ENCODE data around the gene MRPL10. TPM values are rescaled to one million over a fixed set of nuclear protein-coding genes. Genes with fewer than 3 reads are reported as not detected.

The MRPL10 gene
- total and polyA plus RNA-seq, 2 donors from 2014 or later, result 38.3 to 52.2 TPM

DNA sequence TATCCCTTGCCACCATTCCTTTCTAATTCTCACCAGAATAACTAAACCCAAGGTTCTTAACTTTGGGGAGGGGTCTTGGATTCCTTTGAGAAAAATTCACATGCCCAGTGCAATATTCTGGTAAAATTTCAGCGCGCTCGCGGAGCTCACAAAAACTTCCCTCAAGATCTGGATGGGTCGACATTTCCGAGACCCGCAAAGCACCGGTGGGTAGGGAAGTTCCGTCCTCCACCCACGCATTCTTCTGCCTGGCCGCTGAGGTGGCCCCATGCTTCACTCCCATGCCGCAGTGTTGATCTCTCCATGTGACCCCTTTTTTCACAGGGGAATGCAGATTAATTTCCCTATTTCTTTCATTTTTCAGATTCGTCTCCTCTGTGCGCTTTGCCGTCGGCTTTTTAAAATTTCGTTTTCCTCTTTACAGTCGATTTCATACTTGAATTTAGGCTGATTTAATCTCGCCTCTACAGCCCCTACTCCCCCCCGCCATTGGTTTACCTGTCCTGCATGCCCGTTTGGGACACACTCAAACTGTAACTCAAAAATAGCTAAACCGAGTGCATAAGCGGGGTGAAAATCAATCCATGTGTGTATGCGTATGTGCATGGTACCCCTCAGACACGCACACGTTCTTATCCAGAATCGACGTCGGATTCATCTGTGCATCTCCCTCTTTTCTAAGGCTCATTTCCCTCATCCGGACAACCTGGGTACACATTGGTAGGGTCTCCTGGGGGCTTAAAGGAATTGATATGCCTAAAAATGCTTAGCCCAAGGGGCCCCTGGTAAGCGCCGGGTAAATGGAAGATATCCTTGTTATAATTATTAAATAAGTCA is 21.0 kb upstream of the MRPL10 start:
- no peak overlapping the region for H3K27ac ChIP-seq (ENCODE audit: low read depth in 2 of 2, low read length in 2 of 2)
- no peak overlapping the region for H3K9ac ChIP-seq (ENCODE audit: low read length in 3 of 3)
- H3K4me1 ChIP-seq (ENCODE audit: control insufficient read depth in 2 of 3, insufficient read depth in 2 of 3, low read depth in 1 of 3, low read length in 3 of 3), result peaks cover 0 to 10% (median 3%) of the 10 kb centered on the region in 3 donors
- H3K4me3 ChIP-seq (ENCODE audit: low read length in 3 of 3), result no peak overlapping the region
- peak in 1 of 5 donors; percentile 41 for DNase-seq
- H3K9me3 ChIP-seq (ENCODE audit: control insufficient read depth in 2 of 3, insufficient read depth in 1 of 3, low read length in 3 of 3), result no peaks in the 10 kb centered on the region
- H3K27me3 ChIP-seq (ENCODE audit: control insufficient read depth, insufficient read depth, low read length), result peaks cover 43% of the 10 kb centered on the region
- H3K36me3 ChIP-seq (ENCODE audit: control insufficient read depth in 2 of 3, insufficient read depth in 3 of 3, low read length in 3 of 3), result no peaks in the 10 kb centered on the region
- no peak for FAIRE-seq
- TF ChIP-seq, protein P1, sequence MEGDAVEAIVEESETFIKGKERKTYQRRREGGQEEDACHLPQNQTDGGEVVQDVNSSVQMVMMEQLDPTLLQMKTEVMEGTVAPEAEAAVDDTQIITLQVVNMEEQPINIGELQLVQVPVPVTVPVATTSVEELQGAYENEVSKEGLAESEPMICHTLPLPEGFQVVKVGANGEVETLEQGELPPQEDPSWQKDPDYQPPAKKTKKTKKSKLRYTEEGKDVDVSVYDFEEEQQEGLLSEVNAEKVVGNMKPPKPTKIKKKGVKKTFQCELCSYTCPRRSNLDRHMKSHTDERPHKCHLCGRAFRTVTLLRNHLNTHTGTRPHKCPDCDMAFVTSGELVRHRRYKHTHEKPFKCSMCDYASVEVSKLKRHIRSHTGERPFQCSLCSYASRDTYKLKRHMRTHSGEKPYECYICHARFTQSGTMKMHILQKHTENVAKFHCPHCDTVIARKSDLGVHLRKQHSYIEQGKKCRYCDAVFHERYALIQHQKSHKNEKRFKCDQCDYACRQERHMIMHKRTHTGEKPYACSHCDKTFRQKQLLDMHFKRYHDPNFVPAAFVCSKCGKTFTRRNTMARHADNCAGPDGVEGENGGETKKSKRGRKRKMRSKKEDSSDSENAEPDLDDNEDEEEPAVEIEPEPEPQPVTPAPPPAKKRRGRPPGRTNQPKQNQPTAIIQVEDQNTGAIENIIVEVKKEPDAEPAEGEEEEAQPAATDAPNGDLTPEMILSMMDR (IDR thresholded peaks at IDR 0.05; ENCODE audit: borderline replicate concordance, extremely low read depth, insufficient read depth), result no peak
- intact Hi-C loops (cut with DNase I), result no loop called here

DNA sequence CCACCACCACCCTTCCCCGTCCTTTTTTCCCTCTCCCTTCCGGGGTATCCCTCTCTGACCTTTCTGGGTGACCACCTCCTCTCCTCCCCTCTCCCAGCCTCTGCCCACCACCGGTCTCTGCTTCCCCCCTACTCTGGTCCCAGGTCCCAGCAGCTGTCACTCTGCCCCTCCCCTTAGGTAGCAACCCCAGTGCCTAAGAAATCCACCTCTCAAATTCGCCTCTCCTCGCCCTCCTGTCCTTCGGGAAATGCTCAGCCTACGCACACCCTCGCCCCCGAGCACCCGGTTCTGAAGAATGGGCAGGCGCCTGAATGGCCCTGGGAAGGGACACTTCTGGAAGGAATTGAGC is 20.4 kb upstream of the MRPL10 start:
- peaks cover 44% of the 10 kb centered on the region for H3K27me3 ChIP-seq (ENCODE audit: control insufficient read depth, insufficient read depth, low read length)

DNA sequence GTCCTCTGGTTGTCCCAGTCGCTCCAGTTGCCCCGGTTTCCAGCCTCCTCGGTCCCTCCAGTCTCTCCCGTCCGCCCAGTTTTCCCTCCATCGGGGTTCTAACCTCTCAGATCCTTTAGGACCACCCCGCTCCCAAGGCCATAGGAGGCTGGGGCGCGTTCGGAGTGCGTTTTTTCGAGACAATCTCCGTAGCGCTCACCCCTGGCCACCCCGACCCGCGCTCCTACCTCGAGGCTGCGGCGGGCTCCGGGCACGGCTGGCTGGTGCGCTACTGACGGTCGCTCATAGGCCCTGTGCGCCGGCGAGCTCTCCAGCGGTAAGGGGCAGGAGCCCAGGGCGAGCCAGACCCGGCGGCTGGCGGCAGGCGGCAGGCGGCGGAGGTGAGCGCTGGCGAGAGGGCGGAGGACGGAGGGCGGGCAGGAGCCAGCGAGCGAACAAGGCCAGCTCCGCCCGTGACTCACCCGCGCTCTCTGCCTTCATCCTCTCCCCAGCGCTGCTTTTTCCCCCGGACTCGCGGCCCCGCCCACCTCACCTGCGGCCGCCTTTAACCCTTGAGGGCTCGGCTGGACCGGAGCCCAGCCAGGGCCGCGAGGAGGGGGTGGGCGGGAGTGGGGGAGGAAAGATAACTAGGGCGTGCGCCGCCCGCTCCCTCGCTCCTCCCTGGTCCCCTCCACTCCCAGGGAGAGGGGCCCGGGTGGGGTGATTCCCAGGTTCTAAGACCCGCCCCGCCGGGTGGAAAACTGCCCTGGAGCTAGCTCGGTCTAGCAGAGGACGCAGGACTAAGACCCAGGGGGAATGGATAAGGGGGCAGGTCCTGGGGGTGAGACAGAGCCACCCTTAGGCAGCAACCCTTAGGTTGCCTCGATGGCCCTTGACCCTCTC is 19.6 kb upstream of the MRPL10 start, which contains the start of gene SP6:
Gene SP6, minus strand, starts transcription at position 472 of the 882 bp plus-strand sequence. CDS start 2,734 bp downstream, outside the sequence.
- no peaks in the 10 kb centered on the region for H3K36me3 ChIP-seq (ENCODE audit: control insufficient read depth in 2 of 3, insufficient read depth in 3 of 3, low read length in 3 of 3)
- H3K27me3 ChIP-seq (ENCODE audit: control insufficient read depth, insufficient read depth, low read length), result peaks cover 44% of the 10 kb centered on the region
- peaks cover 0 to 10% (median 3%) of the 10 kb centered on the region in 3 donors for H3K4me1 ChIP-seq (ENCODE audit: control insufficient read depth in 2 of 3, insufficient read depth in 2 of 3, low read depth in 1 of 3, low read length in 3 of 3)
- peak within 1 kb of the TSS in 2 of 3 donors; percentile 34 to 60 for H3K9ac ChIP-seq (ENCODE audit: low read length in 3 of 3)
- DNase-seq (peak; percentile 83 to 94 (median 85)), FAIRE-seq (no peak)
- no peaks in the 10 kb centered on the region for H3K9me3 ChIP-seq (ENCODE audit: control insufficient read depth in 2 of 3, insufficient read depth in 1 of 3, low read length in 3 of 3)
- H3K27ac ChIP-seq (ENCODE audit: low read depth in 2 of 2, low read length in 2 of 2), result peak within 1 kb of the TSS in 1 of 2 donors; percentile 17
- H3K4me3 ChIP-seq (ENCODE audit: low read length in 3 of 3), result peak within 1 kb of the TSS; percentile 11 to 46 (median 31)
- TF ChIP-seq, protein P1 (IDR thresholded peaks at IDR 0.05; ENCODE audit: borderline replicate concordance, extremely low read depth, insufficient read depth), result peak; percentile 11
- intact Hi-C loops (cut with DNase I), result no loop called here

More for the DNA sequence above, 20.4 kb upstream of the MRPL10 start:
- Histone ChIP-seq H3K4me1 (ENCODE audit: control insufficient read depth in 2 of 3, insufficient read depth in 2 of 3, low read depth in 1 of 3, low read length in 3 of 3) (peaks cover 0 to 10% (median 3%) of the 10 kb centered on the region in 3 donors), H3K27ac (ENCODE audit: low read depth in 2 of 2, low read length in 2 of 2) (no peak overlapping the region), H3K36me3 (ENCODE audit: control insufficient read depth in 2 of 3, insufficient read depth in 3 of 3, low read length in 3 of 3) (no peaks in the 10 kb centered on the region), H3K9ac (ENCODE audit: low read length in 3 of 3) (no peak overlapping the region), H3K4me3 (ENCODE audit: low read length in 3 of 3) (no peak overlapping the region), H3K9me3 (ENCODE audit: control insufficient read depth in 2 of 3, insufficient read depth in 1 of 3, low read length in 3 of 3) (no peaks in the 10 kb centered on the region)
- intact Hi-C loops (cut with DNase I), result no loop called here
- FAIRE-seq (no peak), DNase-seq (peak in 1 of 5 donors; percentile 62)
- TF ChIP-seq, protein P1 (IDR thresholded peaks at IDR 0.05; ENCODE audit: borderline replicate concordance, extremely low read depth, insufficient read depth), result no peak
